Smooth muscle cell (in vitro differentiated cells): ENCODE measurements around the gene LDLRAP1. TPM values are rescaled to one million over a fixed set of nuclear protein-coding genes. Genes with fewer than 3 reads are reported as not detected.
A peak's percentile ranks its signal among the peaks of the same experiment; 100 is the strongest.
"Not testable (repeated sequence)": the region's sequence is repeated elsewhere in the genome, so short reads cannot be mapped to it uniquely, and the experiment has no call there.

Experiments
- DNase-seq: peaks from one replicate; lab custom pipeline; 2025; ENCODE audit not compliant: unreplicated experiment; lab: John Stamatoyannopoulos, UW
- H2AFZ ChIP-seq: fragments of 200-600 bp; sonication (generic); 2 replicates; pipeline ENCODE4 v1.6.0; 2016; ENCODE audit warnings: antibody characterized with exemption, low read depth, mild to moderate bottlenecking
- H3F3A ChIP-seq: fragments of 200-600 bp; sonication (generic); 2 replicates; pipeline ENCODE4 v1.6.0; 2017; ENCODE audit warnings: antibody characterized with exemption, low read depth
- H3K27ac ChIP-seq: fragments of 200-600 bp; sonication (generic); 2 replicates; pipeline ENCODE4 v1.5.1; 2016; ENCODE audit warnings: low read depth, mild to moderate bottlenecking
- H3K27me3 ChIP-seq: fragments of 200-600 bp; sonication (generic); 2 replicates; pipeline ENCODE4 v1.6.1; 2016; ENCODE audit warnings: low read depth, mild to moderate bottlenecking
- H3K36me3 ChIP-seq: fragments of 200-600 bp; sonication (generic); 2 replicates; pipeline ENCODE4 v1.5.1; 2016; ENCODE audit warnings: low read depth
- H3K4me1 ChIP-seq: fragments of 200-600 bp; sonication (generic); 2 replicates; pipeline ENCODE4 v1.5.1; 2016; ENCODE audit warnings: low read depth
- H3K4me2 ChIP-seq: fragments of 200-600 bp; sonication (generic); 2 replicates; pipeline ENCODE4 v1.6.0; 2016; ENCODE audit warnings: mild to moderate bottlenecking
- H3K4me3 ChIP-seq: fragments of 200-600 bp; sonication (generic); 2 replicates; pipeline ENCODE4 v1.5.1; 2016; ENCODE audit warnings: mild to moderate bottlenecking
- H3K79me2 ChIP-seq: fragments of 200-600 bp; sonication (generic); 2 replicates; pipeline ENCODE4 v1.6.0; 2016; ENCODE audit warnings: low read depth, mild to moderate bottlenecking
- H3K9ac ChIP-seq: fragments of 200-600 bp; sonication (generic); 2 replicates; pipeline ENCODE4 v1.6.0; 2016; ENCODE audit warnings: low read depth
- H3K9me3 ChIP-seq: fragments of 200-600 bp; sonication (generic); replicated peaks from 2 replicates; pipeline ENCODE4 v1.5.1; 2016; ENCODE audit warnings: low read depth
- H4K20me1 ChIP-seq: fragments of 200-600 bp; sonication (generic); 2 replicates; pipeline ENCODE4 v1.6.0; 2016; ENCODE audit warnings: low read depth
- WGBS: methylation state at CpG from one replicate; pipeline ENCODE4 v1.1.7; 2016; ENCODE audit warnings: low lambda C conversion rate; 5-methylcytosine and 5-hydroxymethylcytosine counted together
- polyA plus RNA-seq: library from polyadenylated mRNA; unstranded; fragments of >200 nt; fragmentation: Nextera tagmentation; extraction: Ambion mirVana; gene quantifications from 2 replicates; pipeline ENCODE4 v1.2.1, GENCODE V29; 2016
- total RNA-seq: library from RNA; depleted of rRNA; stranded (reverse); fragments of >200 nt; gene quantifications from 2 replicates; pipeline ENCODE4 v1.2.3, GENCODE V29; 2014
- TF ChIP-seq, protein P1 (sequence below): fragments of 200-600 bp; sonication (generic); IDR thresholded peaks from 2 replicates; pipeline ENCODE4 v1.5.1; 2017; ENCODE audit warnings: borderline replicate concordance, mild to moderate bottlenecking, antibody characterized with exemption; ENCODE audit not compliant: insufficient read depth, poor library complexity, severe bottlenecking

Gene LDLRAP1
- total and polyA plus RNA-seq, 2 experiments from 2014 or later = 19.5 to 39.0 TPM

DNA sequence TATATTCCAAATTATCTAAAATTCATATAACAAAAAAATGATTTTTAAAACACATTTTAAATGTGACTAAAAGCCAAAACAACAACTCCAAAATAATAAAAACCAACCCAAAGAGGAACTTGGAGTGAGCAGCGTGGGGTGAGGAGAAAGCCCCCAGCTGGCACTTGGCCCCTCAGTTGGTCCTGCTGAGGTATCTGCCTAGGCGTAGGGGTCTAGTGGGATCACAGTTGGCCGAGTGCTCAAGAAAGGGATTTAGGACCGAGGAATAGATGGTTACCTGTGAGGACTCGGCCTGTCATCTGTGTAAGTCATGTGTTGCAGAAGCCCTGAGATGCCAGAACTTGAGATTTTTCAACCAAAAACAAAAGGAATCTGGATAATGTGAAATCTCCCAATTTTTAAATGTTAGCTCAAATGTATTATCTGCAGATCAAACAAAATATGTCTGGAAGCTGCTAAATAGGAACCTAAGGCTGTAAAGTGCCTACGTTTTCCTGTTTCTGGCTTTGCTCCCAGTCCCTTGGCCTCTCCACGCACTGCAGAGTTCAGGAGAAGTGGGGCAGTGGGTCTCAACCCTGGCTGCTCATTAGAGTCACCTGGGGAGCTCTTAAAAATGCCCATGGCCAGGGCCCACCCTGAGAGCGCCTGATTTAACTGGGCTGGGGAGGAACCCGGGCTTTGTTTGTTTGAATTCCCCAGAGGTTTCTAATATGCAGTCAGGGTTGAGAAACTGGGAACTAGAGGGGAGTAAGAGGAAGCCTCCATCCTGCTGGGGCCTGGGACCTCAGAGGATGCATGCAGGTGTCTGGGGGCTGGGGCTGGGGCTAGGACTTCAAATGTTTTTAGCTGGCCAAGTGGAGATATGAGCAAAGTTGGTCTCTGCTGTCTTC lies 38.5 kb upstream of the LDLRAP1 start:
- no peak overlapping the region for H3K4me2 ChIP-seq
- H3K27me3 ChIP-seq = no peaks in the 10 kb centered on the region
- H3K9ac ChIP-seq = no peak overlapping the region
- H3K27ac ChIP-seq = no peak overlapping the region
- no peak for DNase-seq
- no peaks in the 10 kb centered on the region for H3K9me3 ChIP-seq
- no peaks in the 10 kb centered on the region for H3K36me3 ChIP-seq
- peaks cover 30% of the 10 kb centered on the region for H3K4me1 ChIP-seq
- H4K20me1 ChIP-seq = no peaks in the 10 kb centered on the region
- TF ChIP-seq, protein P1, sequence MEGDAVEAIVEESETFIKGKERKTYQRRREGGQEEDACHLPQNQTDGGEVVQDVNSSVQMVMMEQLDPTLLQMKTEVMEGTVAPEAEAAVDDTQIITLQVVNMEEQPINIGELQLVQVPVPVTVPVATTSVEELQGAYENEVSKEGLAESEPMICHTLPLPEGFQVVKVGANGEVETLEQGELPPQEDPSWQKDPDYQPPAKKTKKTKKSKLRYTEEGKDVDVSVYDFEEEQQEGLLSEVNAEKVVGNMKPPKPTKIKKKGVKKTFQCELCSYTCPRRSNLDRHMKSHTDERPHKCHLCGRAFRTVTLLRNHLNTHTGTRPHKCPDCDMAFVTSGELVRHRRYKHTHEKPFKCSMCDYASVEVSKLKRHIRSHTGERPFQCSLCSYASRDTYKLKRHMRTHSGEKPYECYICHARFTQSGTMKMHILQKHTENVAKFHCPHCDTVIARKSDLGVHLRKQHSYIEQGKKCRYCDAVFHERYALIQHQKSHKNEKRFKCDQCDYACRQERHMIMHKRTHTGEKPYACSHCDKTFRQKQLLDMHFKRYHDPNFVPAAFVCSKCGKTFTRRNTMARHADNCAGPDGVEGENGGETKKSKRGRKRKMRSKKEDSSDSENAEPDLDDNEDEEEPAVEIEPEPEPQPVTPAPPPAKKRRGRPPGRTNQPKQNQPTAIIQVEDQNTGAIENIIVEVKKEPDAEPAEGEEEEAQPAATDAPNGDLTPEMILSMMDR = no peak
- H3K79me2 ChIP-seq = no peaks in the 10 kb centered on the region
- no peak overlapping the region for H2AFZ ChIP-seq
- peaks cover 31% of the 10 kb centered on the region for H3F3A ChIP-seq
- 81% methylated on average over 9 of the region's 9 CpGs for WGBS
- H3K4me3 ChIP-seq = no peak overlapping the region

DNA sequence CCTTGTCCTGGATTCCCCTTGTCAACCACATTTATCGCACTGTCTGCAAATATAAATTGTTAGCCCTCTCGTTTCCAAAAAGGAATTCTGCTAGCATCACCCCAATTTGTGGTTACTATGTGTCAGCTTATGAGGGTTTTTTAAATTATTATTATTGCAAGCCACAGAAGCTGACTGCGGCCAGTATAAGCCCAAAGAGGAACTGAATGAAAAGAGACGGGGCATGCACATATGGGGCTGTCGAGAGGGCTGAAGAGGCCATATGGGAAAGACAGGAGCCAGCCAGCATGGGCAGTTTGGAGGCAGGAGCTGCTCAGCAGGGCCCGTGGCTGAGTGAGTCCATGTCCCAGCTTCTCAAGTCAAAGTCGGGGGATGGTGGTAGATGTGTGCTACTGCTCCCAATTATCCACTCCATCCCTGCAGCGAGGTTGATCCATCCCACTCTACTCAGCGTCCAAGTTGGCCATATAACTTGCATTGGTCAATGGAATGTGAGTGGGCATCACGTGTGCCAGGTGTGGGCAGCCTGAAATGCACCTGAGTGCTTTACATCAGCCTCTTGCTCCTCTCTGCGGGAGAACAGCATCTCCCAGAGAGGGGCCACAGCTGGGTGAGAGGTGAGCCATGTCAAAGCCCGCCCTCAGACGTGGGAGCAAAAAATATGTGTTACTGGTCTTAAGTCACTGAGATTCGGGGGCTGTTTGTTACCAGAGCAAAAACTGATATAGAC lies 37.6 kb upstream of the LDLRAP1 start:
- Histone ChIP-seq H4K20me1 (no peaks in the 10 kb centered on the region), H3K4me1 (peaks cover 28% of the 10 kb centered on the region), H3K79me2 (no peaks in the 10 kb centered on the region), H3K27ac (no peak overlapping the region), H3K9me3 (no peaks in the 10 kb centered on the region), H2AFZ (no peak overlapping the region), H3K4me3 (no peak overlapping the region), H3K27me3 (no peaks in the 10 kb centered on the region), H3K9ac (no peak overlapping the region), H3K4me2 (peak overlapping the region; percentile 80), H3F3A (peaks cover 23% of the 10 kb centered on the region), H3K36me3 (no peaks in the 10 kb centered on the region)
- TF ChIP-seq, protein P1 = no peak
- 80% methylated on average over 14 of the region's 14 CpGs for WGBS
- DNase-seq = no peak

DNA sequence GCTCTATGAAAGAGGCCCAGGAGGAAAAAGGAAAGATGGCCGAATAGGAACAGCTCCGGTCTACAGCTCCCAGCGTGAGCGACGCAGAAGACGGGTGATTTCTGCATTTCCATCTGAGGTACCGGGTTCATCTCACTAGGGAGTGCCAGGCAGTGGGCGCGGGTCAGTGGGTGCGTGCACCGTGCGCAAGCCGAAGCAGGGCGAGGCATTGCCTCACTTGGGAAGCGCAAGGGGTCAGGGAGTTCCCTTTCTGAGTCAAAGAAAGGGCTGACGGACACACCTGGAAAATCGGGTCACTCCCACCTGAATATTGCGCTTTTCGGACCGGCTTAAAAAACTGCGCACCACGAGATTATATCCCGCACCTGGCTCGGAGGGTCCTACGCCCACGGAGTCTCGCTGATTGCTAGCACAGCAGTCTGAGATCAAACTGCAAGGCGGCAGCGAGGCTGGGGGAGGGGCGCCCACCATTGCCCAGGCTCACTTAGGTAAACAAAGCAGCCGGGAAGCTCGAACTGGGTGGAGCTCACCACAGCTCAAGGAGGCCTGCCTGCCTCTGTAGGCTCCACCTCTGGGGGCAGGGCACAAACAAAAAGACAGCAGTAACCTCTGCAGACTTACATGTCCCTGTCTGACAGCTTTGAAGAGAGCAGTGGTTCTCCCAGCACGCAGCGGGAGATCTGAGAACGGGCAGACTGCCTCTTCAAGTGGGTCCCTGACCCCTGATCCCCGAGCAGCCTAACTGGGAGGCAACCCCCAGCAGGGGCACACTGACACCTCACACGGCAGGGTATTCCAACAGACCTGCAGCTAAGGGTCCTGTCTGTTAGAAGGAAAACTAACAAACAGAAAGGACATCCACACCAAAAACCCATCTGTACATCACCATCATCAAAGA lies 36.6 kb upstream of the LDLRAP1 start:
- Histone ChIP-seq H3K4me3 (peak overlapping the region; percentile 40), H3K4me2 (peak overlapping the region; percentile 80), H3F3A (peaks cover 15% of the 10 kb centered on the region), H3K4me1 (peaks cover 20% of the 10 kb centered on the region)
- not testable (repeated sequence) for H3K79me2 ChIP-seq, H3K27ac ChIP-seq, H3K9me3 ChIP-seq, H4K20me1 ChIP-seq, DNase-seq, H3K27me3 ChIP-seq, H2AFZ ChIP-seq, H3K9ac ChIP-seq, H3K36me3 ChIP-seq
- WGBS = 26% methylated on average over 37 of the region's 37 CpGs
